Measurements from ENCODE around the gene TBKBP1. TPM values are rescaled to one million over a fixed set of nuclear protein-coding genes. Genes with fewer than 3 reads are reported as not detected.

Gene TBKBP1
- polyA plus RNA-seq, 3 donors = 0.22 to 7.7 (median 0.45) TPM

GRCh38 chr17:47692137-47692894 is 1.6 kb upstream of the TBKBP1 start:
- H3K36me3 Mint-ChIP-seq = peaks cover 6 to 8% of the 10 kb centered on the region in 2 donors
- TF ChIP-seq CTCF (IDR thresholded peaks at IDR 0.05) = no peak
- Histone ChIP-seq H3K36me3 (replicated peaks in 1 of 2; ENCODE audit: control insufficient read depth in 1 of 2, insufficient read depth in 2 of 2, low read length in 2 of 2) (peaks cover 0 to 6% of the 10 kb centered on the region in 2 donors), H3K4me2 (replicated peaks; ENCODE audit: extremely low read depth, low read length, poor library complexity, severe bottlenecking) (no peak overlapping the region), H3K9me3 (replicated peaks in 1 of 2; ENCODE audit: control insufficient read depth in 1 of 2, insufficient read depth in 1 of 2, low read length in 2 of 2) (no peaks in the 10 kb centered on the region), H3K4me3 (replicated peaks in 1 of 3; ENCODE audit: low read depth in 2 of 3, low read length in 3 of 3) (no peak overlapping the region), H3K27me3 (ENCODE audit: control insufficient read depth in 2 of 2, insufficient read depth in 2 of 2, low read length in 2 of 2) (peaks cover 9 to 19% of the 10 kb centered on the region in 2 donors), H3K9ac (ENCODE audit: insufficient read depth, low read length, poor library complexity, severe bottlenecking) (no peak overlapping the region), H3K27ac (ENCODE audit: low read depth in 1 of 2, low read length in 2 of 2) (no peak overlapping the region), H4K20me1 (ENCODE audit: insufficient read depth, low read length) (peaks cover 5% of the 10 kb centered on the region), H2AFZ (ENCODE audit: insufficient read depth, low read depth, low read length, poor library complexity, severe bottlenecking) (peak overlapping the region; percentile 59), H3K79me2 (ENCODE audit: insufficient read depth, low read length) (no peaks in the 10 kb centered on the region), H3K4me1 (ENCODE audit: control insufficient read depth in 1 of 2, insufficient read depth in 2 of 2, low read length in 2 of 2) (peaks cover 22 to 34% of the 10 kb centered on the region in 2 donors)
- 0% methylated on average over 1 of the region's 2 CpGs for WGBS (ENCODE audit: insufficient coverage)
- peaks cover 25% of the 10 kb centered on the region for H3K4me1 Mint-ChIP-seq
- peaks cover 25 to 34% (median 26%) of the 10 kb centered on the region in 3 donors for H3K27me3 Mint-ChIP-seq (ENCODE audit: low read depth in 3 of 3)
- peaks cover 0 to 9% (median 0%) of the 10 kb centered on the region in 7 donors for H3K9me3 Mint-ChIP-seq
- H3K4me3 Mint-ChIP-seq = peak overlapping the region in 1 of 2 donors; percentile 94
- intact Hi-C loops (cut with micrococcal nuclease) = no loop called here
- no peak overlapping the region for H3K27ac Mint-ChIP-seq
- DNase-seq = no peak

GRCh38 chr17:47692895-47693730 is 848 bp upstream of the TBKBP1 start:
- peaks cover 25% of the 10 kb centered on the region for H3K4me1 Mint-ChIP-seq
- no peak overlapping the region for H3K27ac ChIP-seq (ENCODE audit: low read depth in 1 of 2, low read length in 2 of 2)
- peaks cover 22 to 34% of the 10 kb centered on the region in 2 donors for H3K4me1 ChIP-seq (ENCODE audit: control insufficient read depth in 1 of 2, insufficient read depth in 2 of 2, low read length in 2 of 2)

More at GRCh38 chr17:47692895-47693730, 848 bp upstream of the TBKBP1 start:
- no peak for TF ChIP-seq CTCF (IDR thresholded peaks at IDR 0.05)
- peak overlapping the region; percentile 59 for H2AFZ ChIP-seq (ENCODE audit: insufficient read depth, low read depth, low read length, poor library complexity, severe bottlenecking)
- H4K20me1 ChIP-seq (ENCODE audit: insufficient read depth, low read length) = no peaks in the 10 kb centered on the region
- no peak for DNase-seq
- WGBS (ENCODE audit: insufficient coverage) = 34% methylated on average over 7 of the region's 10 CpGs
- Mint-ChIP-seq H3K36me3 (peaks cover 6 to 8% of the 10 kb centered on the region in 2 donors), H3K4me3 (peak overlapping the region; percentile 86 to 94), H3K27ac (peak overlapping the region in 2 of 7 donors; percentile 22 to 26), H3K27me3 (ENCODE audit: low read depth in 3 of 3) (peaks cover 26 to 34% (median 26%) of the 10 kb centered on the region in 3 donors), H3K9me3 (peaks cover 0 to 9% (median 0%) of the 10 kb centered on the region in 7 donors)
- H3K27me3 ChIP-seq (ENCODE audit: control insufficient read depth in 2 of 2, insufficient read depth in 2 of 2, low read length in 2 of 2) = peaks cover 9 to 19% of the 10 kb centered on the region in 2 donors
- peak overlapping the region; percentile 96 for H3K4me2 ChIP-seq (replicated peaks; ENCODE audit: extremely low read depth, low read length, poor library complexity, severe bottlenecking)
- no peaks in the 10 kb centered on the region for H3K79me2 ChIP-seq (ENCODE audit: insufficient read depth, low read length)
- H3K36me3 ChIP-seq (replicated peaks in 1 of 2; ENCODE audit: control insufficient read depth in 1 of 2, insufficient read depth in 2 of 2, low read length in 2 of 2) = no peaks in the 10 kb centered on the region
- H3K9ac ChIP-seq (ENCODE audit: insufficient read depth, low read length, poor library complexity, severe bottlenecking) = peak overlapping the region; percentile 21
- intact Hi-C loops (cut with micrococcal nuclease) = no loop called here
- no peaks in the 10 kb centered on the region for H3K9me3 ChIP-seq (replicated peaks in 1 of 2; ENCODE audit: control insufficient read depth in 1 of 2, insufficient read depth in 1 of 2, low read length in 2 of 2)
- peak overlapping the region in 1 of 3 experiments; percentile 70 for H3K4me3 ChIP-seq (replicated peaks in 1 of 3; ENCODE audit: low read depth in 2 of 3, low read length in 3 of 3)
